HG03196 (cell line): ENCODE data around the gene POMGNT2.

Experiments used
- ATAC-seq: cut with Tn5 transposase; IDR thresholded peaks from one replicate; pipeline ENCODE4 v1.9.1; 2021; ENCODE audit not compliant: unreplicated experiment

The POMGNT2 gene

GRCh38 chr3:43104039-43104438, 1.8 kb downstream of the POMGNT2 start:
- no peak for ATAC-seq

- no peak for ATAC-seq
These were observed 3.0 kb downstream of the POMGNT2 start for GRCh38 chr3:43102773-43103480.

- no peak for ATAC-seq
These were observed 7.1 kb downstream of the POMGNT2 start for GRCh38 chr3:43098761-43099160.

DNA sequence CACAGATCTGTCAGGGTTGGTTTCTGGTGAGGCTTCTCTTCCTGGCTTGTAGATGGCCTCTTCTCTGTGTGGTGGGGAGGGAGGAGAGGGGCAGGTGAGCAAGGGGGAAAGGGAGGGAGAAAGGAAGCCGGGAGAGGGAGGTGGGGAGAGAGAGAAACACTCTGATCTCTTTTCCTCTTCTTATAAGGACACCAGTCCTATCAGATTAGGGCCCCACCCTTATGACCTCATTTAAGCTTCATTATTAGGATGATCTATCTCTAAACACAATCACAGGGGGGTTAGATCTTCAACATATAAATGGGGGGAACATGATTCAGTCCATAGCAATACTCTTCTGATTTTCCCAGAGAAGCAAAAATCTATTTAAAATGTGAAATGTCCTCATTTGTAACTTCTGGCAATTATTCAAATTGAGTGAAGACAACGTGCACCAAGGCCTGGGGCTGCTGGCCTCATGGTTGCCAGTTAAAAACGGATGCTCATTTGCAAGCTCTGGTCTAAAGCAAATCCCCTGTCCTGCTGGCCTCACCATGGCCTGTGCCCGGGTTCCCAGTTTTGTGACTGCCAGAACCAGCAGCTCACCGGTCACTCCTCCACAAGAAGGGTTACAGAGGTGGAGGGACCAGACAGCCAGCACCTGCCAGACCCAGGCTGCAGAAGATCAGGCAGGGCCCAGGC, 8.3 kb downstream of the POMGNT2 start:
- ATAC-seq: no peak

GRCh38 chr3:43096761-43097160, 9.1 kb downstream of the POMGNT2 start:
- no peak for ATAC-seq

DNA sequence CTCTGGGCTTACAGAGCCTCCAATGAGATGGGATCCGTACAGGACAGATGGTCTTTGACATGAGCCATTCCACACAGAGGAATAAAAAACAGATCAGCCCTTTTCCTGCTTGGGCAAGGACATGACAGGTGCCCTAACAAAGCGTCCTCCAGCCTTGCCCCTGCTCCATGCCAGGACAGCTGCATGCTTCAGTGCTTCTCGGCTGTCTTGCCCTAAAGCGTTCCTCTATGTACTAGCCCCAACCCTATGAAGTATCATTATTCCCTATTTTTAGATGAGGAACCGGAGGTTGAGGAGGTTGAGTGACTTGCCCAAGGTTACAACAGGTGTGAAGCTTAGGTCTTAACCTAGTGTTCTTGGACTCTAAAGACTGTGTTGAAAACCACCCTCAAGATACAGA, 10.5 kb downstream of the POMGNT2 start:
- no peak for ATAC-seq

DNA sequence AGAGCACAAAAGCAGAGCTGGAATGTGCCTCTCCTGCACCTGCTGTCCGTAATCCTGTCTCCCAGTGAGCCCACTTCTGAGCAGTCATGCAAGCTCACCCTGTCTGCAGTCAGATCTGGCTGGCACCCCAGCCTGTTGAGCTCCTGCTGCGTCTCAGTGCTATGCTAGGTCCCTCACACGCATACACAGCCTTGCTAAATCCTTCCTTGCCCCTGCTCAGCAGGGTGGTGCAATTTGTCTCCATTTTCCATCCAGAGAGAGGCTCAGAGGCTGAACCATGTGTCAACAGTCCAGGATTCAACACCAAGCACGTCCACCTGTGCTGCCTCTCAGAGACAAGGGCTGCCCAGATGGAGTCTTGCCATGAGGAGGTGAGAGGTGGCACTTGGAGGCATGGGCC, 11.0 kb downstream of the POMGNT2 start:
- ATAC-seq: no peak

- no peak for ATAC-seq
These were observed 11.5 kb downstream of the POMGNT2 start for GRCh38 chr3:43094381-43094780.

DNA sequence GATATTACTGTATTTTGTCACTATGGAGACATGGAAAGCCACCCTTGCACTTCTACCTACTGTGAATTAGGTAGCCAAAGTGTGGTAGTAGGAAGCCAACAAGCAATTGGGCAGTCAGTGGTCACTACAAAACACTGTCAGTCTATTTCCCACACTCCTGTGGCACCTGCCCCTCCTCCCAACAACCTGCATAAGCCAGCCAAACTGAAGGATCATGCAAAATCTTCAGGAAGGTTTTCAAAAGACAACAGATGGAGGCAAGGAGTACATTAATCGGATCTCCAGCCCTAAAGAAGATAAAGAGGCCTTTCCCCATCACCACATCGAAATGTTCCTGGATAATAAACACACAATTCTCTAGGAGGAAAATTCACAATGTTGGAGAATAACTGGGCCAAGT, 11.9 kb downstream of the POMGNT2 start:
- no peak for ATAC-seq

DNA sequence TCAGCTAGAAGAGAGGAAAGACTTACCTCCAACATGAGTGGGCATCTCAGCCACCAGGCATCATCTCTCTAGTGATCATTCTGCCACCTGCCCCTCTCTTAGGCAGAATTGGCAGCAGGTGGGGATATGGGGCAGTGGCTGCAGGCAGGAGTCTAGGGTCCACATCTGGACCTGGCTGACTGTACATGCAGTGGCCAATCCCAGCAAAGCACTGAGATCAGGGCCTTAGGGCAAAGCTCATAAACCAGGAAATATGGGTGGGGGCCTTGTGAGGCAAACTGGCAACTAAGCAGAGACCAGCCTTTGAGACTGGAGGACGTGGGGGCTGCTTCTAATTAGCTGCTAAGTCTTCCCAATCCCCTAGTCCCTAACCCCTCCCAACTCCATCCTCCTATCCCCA, 12.9 kb downstream of the POMGNT2 start:
- no peak for ATAC-seq

DNA sequence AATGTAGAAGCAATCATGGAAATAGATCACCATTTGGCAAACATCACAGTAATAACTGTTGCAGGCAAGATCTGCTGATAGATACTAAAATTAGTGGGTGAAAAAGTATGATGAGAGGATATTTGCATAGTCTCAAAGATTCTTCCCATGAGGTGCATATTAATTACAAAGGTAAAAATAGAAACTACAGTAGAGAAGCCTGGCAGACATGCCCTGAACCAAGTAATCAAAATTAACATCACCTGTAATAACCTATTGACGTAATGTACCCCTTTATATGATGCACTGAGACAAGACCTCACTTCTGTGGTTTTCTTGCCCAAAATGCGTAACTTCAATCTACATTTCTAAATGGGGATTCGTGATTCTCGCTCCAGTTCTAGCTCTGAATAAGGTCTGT, 14.4 kb downstream of the POMGNT2 start:
- no peak for ATAC-seq

- no peak for ATAC-seq
These were observed 15.6 kb downstream of the POMGNT2 start for GRCh38 chr3:43090238-43090637.

DNA sequence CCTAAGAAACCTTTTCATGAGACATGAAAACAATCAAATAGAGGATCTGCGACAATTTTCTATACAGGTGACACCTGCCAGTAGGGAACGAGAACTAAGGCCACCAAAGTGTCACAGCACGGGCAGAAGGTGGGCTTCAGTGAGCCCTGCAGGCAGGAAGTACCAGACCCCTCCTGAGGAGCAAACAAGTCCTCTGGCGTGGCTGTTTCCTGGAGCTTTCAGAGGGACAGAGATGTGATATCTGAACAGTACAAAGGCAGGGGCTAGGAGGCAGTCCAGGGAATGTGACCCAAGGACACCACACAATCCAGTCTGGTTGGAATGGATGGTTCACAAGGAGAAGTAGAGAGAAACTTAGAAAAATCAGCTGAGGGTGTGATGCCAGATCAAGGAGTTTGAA, 16.8 kb downstream of the POMGNT2 start:
- no peak for ATAC-seq

GRCh38 chr3:43087249-43087776, 18.6 kb downstream of the POMGNT2 start:
- no peak for ATAC-seq

DNA sequence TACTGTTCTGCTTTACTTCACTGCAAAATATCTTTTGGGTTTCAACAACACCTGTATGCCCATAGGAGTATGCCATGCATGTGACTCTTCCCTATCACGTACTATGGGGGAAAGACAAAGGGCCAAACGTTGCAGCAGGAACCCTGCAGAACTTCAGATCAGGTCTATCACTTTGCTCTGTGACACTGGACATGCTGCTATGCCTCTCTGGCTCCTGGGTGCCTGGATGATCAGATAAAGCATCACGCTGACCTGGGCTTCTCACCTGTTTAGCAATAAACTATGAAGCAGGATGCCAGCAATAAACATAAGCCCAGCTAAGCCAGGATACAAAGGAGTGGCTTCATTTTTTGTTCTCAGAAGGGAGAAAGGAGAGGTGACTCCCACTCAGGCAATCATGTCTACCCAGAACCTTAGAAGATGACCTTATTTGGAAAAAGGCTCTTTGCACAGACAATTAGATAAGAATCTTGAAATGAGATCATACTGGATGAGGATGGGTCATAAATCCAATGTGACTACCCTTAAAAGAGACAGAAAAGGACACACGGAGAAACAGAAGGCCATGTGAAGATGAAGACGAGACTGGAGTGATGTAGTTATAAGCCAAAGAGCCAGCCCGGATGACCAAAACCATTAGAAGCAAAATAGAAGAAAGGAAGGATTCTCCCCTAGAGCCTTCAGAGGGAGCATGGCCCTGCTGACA, 19.3 kb downstream of the POMGNT2 start:
- no peak for ATAC-seq

GRCh38 chr3:43082457-43082856, 23.4 kb downstream of the POMGNT2 start:
- no peak for ATAC-seq

- no peak for ATAC-seq
These were observed 24.1 kb downstream of the POMGNT2 start for GRCh38 chr3:43081796-43082195.

DNA sequence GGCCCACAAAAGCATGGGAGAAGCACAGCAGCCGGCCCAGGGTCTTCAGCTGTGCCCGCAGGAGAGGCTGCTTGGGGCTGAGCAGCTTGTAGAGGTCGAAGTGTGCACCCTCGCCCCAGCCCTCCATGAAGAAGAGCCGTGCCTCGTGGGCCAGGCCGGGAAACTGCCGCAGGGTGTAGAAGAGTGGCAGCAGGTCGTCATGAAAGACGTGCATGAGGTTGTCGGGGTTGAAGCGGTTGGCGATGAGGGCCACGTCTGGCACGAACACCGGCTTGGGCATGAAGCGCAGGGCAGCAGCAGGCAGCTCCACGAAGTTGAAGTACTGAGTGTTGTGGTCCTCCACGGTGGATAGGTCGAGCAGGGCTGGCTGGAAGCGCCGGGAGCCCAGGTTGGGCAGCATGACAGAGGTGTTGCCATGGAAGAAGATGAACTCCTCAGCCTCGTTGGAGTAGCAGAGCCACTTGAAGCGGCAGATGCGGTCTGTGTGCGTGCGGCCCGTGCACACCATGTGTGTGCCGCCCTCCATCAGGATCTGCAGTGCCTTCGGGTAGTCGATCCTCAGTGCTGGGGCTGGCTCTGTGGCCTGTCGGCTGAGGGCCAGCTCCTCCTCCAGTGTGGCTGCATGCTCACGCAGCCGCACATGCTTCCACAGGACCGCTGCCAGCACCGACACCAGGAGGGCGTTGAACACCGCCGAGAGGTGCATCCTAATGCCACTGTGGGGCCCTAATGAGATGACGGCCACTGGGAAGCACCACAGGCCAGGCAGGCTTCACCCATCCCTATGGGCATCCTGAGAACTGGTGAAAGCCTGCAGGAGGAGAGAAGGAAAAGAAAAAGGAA, 24.9 kb downstream of the POMGNT2 start:
- no peak for ATAC-seq

GRCh38 chr3:43079536-43080332, 26.1 kb downstream of the POMGNT2 start:
- no peak for ATAC-seq

DNA sequence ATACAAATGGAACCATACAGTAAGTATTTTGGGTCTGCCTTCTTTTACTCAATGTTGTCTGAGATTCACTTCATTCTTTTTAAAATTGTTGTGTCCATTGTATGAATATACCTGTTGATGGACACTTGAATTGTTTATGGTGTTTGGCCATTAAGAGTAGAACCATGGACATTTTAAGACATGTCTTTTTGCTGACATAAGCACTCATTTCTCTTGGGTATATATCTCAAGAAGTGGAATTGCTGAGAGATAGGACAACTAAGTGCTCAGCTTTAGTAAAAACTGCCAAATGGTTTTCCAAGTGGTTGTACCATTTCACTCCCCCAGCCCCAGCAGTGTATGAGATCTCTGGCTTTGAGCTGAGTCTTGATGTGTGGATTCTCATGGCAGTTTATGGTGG, 28.2 kb downstream of the POMGNT2 start:
- no peak for ATAC-seq
